HepG2 (cell line): ENCODE data around the gene THSD4. TPM values are rescaled to one million over a fixed set of nuclear protein-coding genes. Genes with fewer than 3 reads are reported as not detected.

ENCODE experiments used
- ATAC-seq: fragments of 200-7000 bp; cut with Tn5 transposase; 3 replicates; pipeline ENCODE4 v1.9.1; 2020; ENCODE audit warnings: mild to moderate bottlenecking, moderate library complexity
- BruUV-seq: library from RNA; stranded (reverse); fragments of 400-500 nt; replicated peaks from 2 replicates; lab custom pipeline; 2021; lab: Mats Ljungman, UMichigan
- CTCF ChIA-PET: fragments of 300-600 bp; formaldehyde crosslinking; extraction: SDS; loops from one replicate; lab custom pipeline; 2021; ENCODE audit warnings: low total read pairs, inconsistent platforms, low intra/inter-chr PET ratio; lab: Yijun Ruan, JAX
- POLR2A ChIA-PET: fragments of 350-600 bp; sonication (Branson Sonifier 250); formaldehyde crosslinking; loops from one replicate; lab custom pipeline; 2020; ENCODE audit warnings: antibody characterized with exemption, inconsistent platforms; lab: Yijun Ruan, JAX
- DNase-seq: peaks from one replicate; pipeline ENCODE4 v3.0.0-alpha.2; 2015; ENCODE audit warnings: low spot score
- FAIRE-seq: peaks from 3 replicates; lab custom pipeline; 2011; peaks lifted over from hg19 to GRCh38; lab: Jason Lieb, UNC
- H2AFZ ChIP-seq: one replicate; pipeline ENCODE4 v1.6.1; 2011; ENCODE audit warnings: low read length, inconsistent platforms
- H3K27ac ChIP-seq: fragments of 300-600 bp; 3 replicates; pipeline ENCODE4 v1.8.0; 2011; ENCODE audit warnings: mixed run types, mild to moderate bottlenecking, mixed read lengths, low read length, inconsistent platforms; ENCODE audit not compliant: insufficient read depth; ENCODE audit errors: extremely low read length
- H3K27me3 ChIP-seq, 2 experiments: fragments of 200-600 bp in 1 of 2; 2 replicates in 1 of 2; 3 replicates in 1 of 2; pipeline versions ENCODE4 v1.6.0 to v1.8.0; 2011; ENCODE audit warnings: low read length in 2 of 2, mild to moderate bottlenecking in 2 of 2, moderate library complexity in 2 of 2, inconsistent platforms in 1 of 2; ENCODE audit not compliant: insufficient read depth in 2 of 2, control insufficient read depth in 1 of 2
- H3K36me3 ChIP-seq, 2 experiments: fragments of 200-600 bp in 1 of 2; replicated peaks in 1 of 2; 2 replicates in 1 of 2; 3 replicates in 1 of 2; pipeline versions ENCODE4 v1.5.1 to v1.8.0; 2011; ENCODE audit warnings: low read length in 2 of 2, inconsistent platforms in 1 of 2; ENCODE audit not compliant: insufficient read depth in 2 of 2, control insufficient read depth in 1 of 2
- H3K4me1 ChIP-seq: 2 replicates; pipeline ENCODE4 v1.5.1; 2012; ENCODE audit warnings: low read length, inconsistent platforms; ENCODE audit not compliant: insufficient read depth
- H3K4me2 ChIP-seq: 2 replicates; pipeline ENCODE4 v1.6.0; 2011; ENCODE audit warnings: low read depth, low read length, inconsistent platforms
- H3K4me3 ChIP-seq, 3 experiments: fragments of 200-600 bp in 1 of 3; sonication (generic), shearing (Covaris generic) in 1 of 3; replicated peaks in 1 of 3; 2 replicates each; pipeline ENCODE4 v1.5.1; 2011 to 2016; ENCODE audit warnings: low read length in 3 of 3, inconsistent platforms in 2 of 3, low read depth in 2 of 3, mild to moderate bottlenecking in 2 of 3, control low read depth in 1 of 3, mixed read lengths in 1 of 3; ENCODE audit not compliant: insufficient read depth in 1 of 3
- H3K79me2 ChIP-seq: one replicate; pipeline ENCODE4 v1.6.1; 2011; ENCODE audit warnings: low read length, inconsistent platforms; ENCODE audit not compliant: insufficient read depth
- H3K9ac ChIP-seq: 2 replicates; pipeline ENCODE4 v1.6.0; 2011; ENCODE audit warnings: mild to moderate bottlenecking, low read depth, low read length, inconsistent platforms; ENCODE audit not compliant: insufficient read depth
- H3K9me3 ChIP-seq: 2 replicates; pipeline ENCODE4 v1.5.1; 2012; ENCODE audit warnings: mild to moderate bottlenecking, low read length
- H4K20me1 ChIP-seq: 2 replicates; pipeline ENCODE4 v1.6.0; 2011; ENCODE audit warnings: inconsistent platforms, mild to moderate bottlenecking, low read length, moderate library complexity; ENCODE audit not compliant: insufficient read depth
- HNF4G ChIP-seq, 2 experiments: sonication (generic) in 1 of 2; formaldehyde crosslinking in 1 of 2; IDR thresholded peaks; 2 replicates each; pipeline versions ENCODE4 v1.4.0 to v1.6.1; 2011 to 2020; ENCODE audit warnings: borderline replicate concordance in 2 of 2, low read depth in 2 of 2, mild to moderate bottlenecking in 2 of 2, low read length in 1 of 2, missing genetic modification reagents in 1 of 2, moderate library complexity in 1 of 2
- KDM3A ChIP-seq: IDR thresholded peaks from 2 replicates; pipeline ENCODE4 v1.6.1; 2018; ENCODE audit warnings: low read depth, missing compliant biosample characterization
- NFE2L1 ChIP-seq: sonication (generic); formaldehyde crosslinking; IDR thresholded peaks from 2 replicates; pipeline ENCODE4 v1.4.0; 2020; ENCODE audit warnings: missing genetic modification reagents, mild to moderate bottlenecking, borderline replicate concordance
- SP2 ChIP-seq: sonication (generic); formaldehyde crosslinking; IDR thresholded peaks from 2 replicates; pipeline ENCODE4 v1.5.1; 2020; ENCODE audit warnings: mild to moderate bottlenecking, missing genetic modification reagents
- ZBTB21 ChIP-seq: sonication (generic); formaldehyde crosslinking; IDR thresholded peaks from 2 replicates; pipeline ENCODE4 v1.4.0; 2020; ENCODE audit warnings: missing genetic modification reagents
- ZNF142 ChIP-seq: sonication (generic); formaldehyde crosslinking; IDR thresholded peaks from 2 replicates; pipeline ENCODE4 v1.4.0; 2020; ENCODE audit warnings: missing genetic modification reagents
- ZNF207 ChIP-seq: fragments of 450-650 bp; IDR thresholded peaks from 2 replicates; pipeline ENCODE4 v1.6.1; 2016; ENCODE audit warnings: antibody characterized with exemption, borderline replicate concordance
- ZNF232 ChIP-seq: sonication (generic); formaldehyde crosslinking; IDR thresholded peaks from 2 replicates; pipeline ENCODE4 v1.4.0; 2020; ENCODE audit warnings: missing genetic modification reagents, borderline replicate concordance
- ZNF33B ChIP-seq: sonication (generic); formaldehyde crosslinking; IDR thresholded peaks from 2 replicates; pipeline ENCODE4 v1.5.1; 2020; ENCODE audit warnings: mild to moderate bottlenecking, missing genetic modification reagents
- ZNF781 ChIP-seq: sonication (generic); formaldehyde crosslinking; IDR thresholded peaks from 2 replicates; pipeline ENCODE4 v1.5.1; 2020; ENCODE audit warnings: borderline replicate concordance, mild to moderate bottlenecking, missing genetic modification reagents; ENCODE audit errors: not compliant biosample characterization
- in situ Hi-C: cut with HindIII; loops from 2 replicates; pipeline ENCODE4 v1.10.0; 2017; ENCODE audit warnings: low pct_unique_long_range_greater_than_20kb; ENCODE audit not compliant: extremely low pct_ligation_motif_present
- intact Hi-C: fragments of 100-400 bp; cut with micrococcal nuclease; formaldehyde crosslinking; loops from one replicate; pipeline ENCODE4 v1.10.0; 2022; ENCODE audit not compliant: unreplicated experiment
- polyA plus RNA-seq, 8 experiments: library from polyadenylated mRNA; depleted of rRNA in 3 of 8; stranded (reverse) in 7 of 8; unstranded in 1 of 8; fragments of >200 nt; fragmentation: Illumina TruSeq in 4 of 8; extraction: Trizol in 4 of 8; gene quantifications; 2 replicates each; pipeline versions ENCODE4 v1.2.1 to v1.2.3, GENCODE V29; 2011 to 2016; ENCODE audit warnings: low read depth in 4 of 8, missing spikeins in 1 of 8, mixed read lengths in 1 of 8; ENCODE audit not compliant: insufficient read depth in 1 of 8
- total RNA-seq, 5 experiments: library from RNA; depleted of rRNA; stranded (reverse); fragments of >200 nt; fragmentation: Illumina TruSeq; extraction: Trizol; gene quantifications; 2 replicates each; pipeline ENCODE4 v1.2.3, GENCODE V29; 2016; ENCODE audit warnings: low read depth in 1 of 5

The THSD4 gene
- total and polyA plus RNA-seq, 2 of the 13 experiments (the other 11 are each of a cell fraction or from before 2014, with no cell fraction given) = 0.07 to 0.21 TPM

GRCh38 chr15:71306538-71306937, 191.3 kb downstream of the THSD4 start:
- H3K4me1 ChIP-seq = no peaks in the 10 kb centered on the region
- H3K27ac ChIP-seq = no peak overlapping the region
- DNase-seq (no peak), ATAC-seq (no peak), FAIRE-seq (no peak)
- no peaks in the 10 kb centered on the region for H3K79me2 ChIP-seq
- H2AFZ ChIP-seq = no peak overlapping the region
- in situ Hi-C loops = no loop called here
- intact Hi-C loops = no loop called here
- no peak overlapping the region for H3K9ac ChIP-seq
- H3K4me2 ChIP-seq = no peak overlapping the region
- H3K36me3 ChIP-seq = no peaks in the 10 kb centered on the region
- H3K4me3 ChIP-seq = no peak overlapping the region
- ChIA-PET CTCF (no interaction called here), POLR2A (no interaction called here)
- H3K27me3 ChIP-seq = no peaks in the 10 kb centered on the region; a peak in 1 of 5 replicates
- BruUV-seq = no TSS peak
- H4K20me1 ChIP-seq = no peaks in the 10 kb centered on the region
- no peak for TF ChIP-seq ZNF207
- no peak for TF ChIP-seq NFE2L1 (CRISPR knock-in tag)
- TF ChIP-seq ZNF781 = no peak
- TF ChIP-seq ZNF33B = no peak
- TF ChIP-seq HNF4G (IDR thresholded peaks at IDR 0.05; ENCODE audit: borderline replicate concordance, low read depth, low read length) = no peak
- no peak for TF ChIP-seq HNF4G (CRISPR knock-in tag; IDR thresholded peaks at IDR 0.05; ENCODE audit: borderline replicate concordance, low read depth)
- no peak for TF ChIP-seq SP2 (CRISPR knock-in tag)
- no peak for TF ChIP-seq KDM3A
- TF ChIP-seq ZBTB21 (CRISPR knock-in tag) = no peak
- TF ChIP-seq ZNF232 (CRISPR knock-in tag) = no peak
- TF ChIP-seq ZNF142 (CRISPR knock-in tag) = no peak
- H3K9me3 ChIP-seq = no peaks in the 10 kb centered on the region
